ENCODE measurements around the gene CUL4A.

CUL4A gene

GRCh38 chr13:113229161-113229560, 19.7 kb downstream of the CUL4A start (continued):
- TF ChIP-seq GLIS2 (tag by site-specific recombination; IDR thresholded peaks at IDR 0.05) (no peak), ZSCAN4 (tag by site-specific recombination; IDR thresholded peaks at IDR 0.05) (no peak), ZNF132 (tag by site-specific recombination; IDR thresholded peaks at IDR 0.05; ENCODE audit: borderline replicate concordance) (no peak), PRDM6 (tag by site-specific recombination; IDR thresholded peaks at IDR 0.05) (no peak), ZBTB44 (tag by site-specific recombination; IDR thresholded peaks at IDR 0.05) (no peak)

GRCh38 chr13:113229791-113230190, 20.4 kb downstream of the CUL4A start:
- CTCF ChIA-PET, result no interaction called here
- no peak overlapping the region for H3K27ac ChIP-seq (ENCODE audit: extremely low read depth, low read depth, low read length)
- H3K4me1 ChIP-seq (ENCODE audit: control insufficient read depth, insufficient read depth, low read length), result no peaks in the 10 kb centered on the region
- POLR2A ChIA-PET, result no interaction called here
- no peak overlapping the region for H3K4me3 ChIP-seq (ENCODE audit: low read depth, low read length)
- no peaks in the 10 kb centered on the region for H3K9me3 ChIP-seq (ENCODE audit: control insufficient read depth, insufficient read depth, low read depth, low read length)
- peaks cover 0 to 55% of the 10 kb centered on the region in 2 experiments; a peak in 2 of 3 replicates for H3K36me3 ChIP-seq (ENCODE audit: control insufficient read depth in 2 of 2, insufficient read depth in 1 of 2, low read length in 2 of 2)
- no peak for TF ChIP-seq PRDM6 (tag by site-specific recombination; IDR thresholded peaks at IDR 0.05)
- no peak for TF ChIP-seq SP3 (tag by site-specific recombination; IDR thresholded peaks at IDR 0.05)
- no peak for TF ChIP-seq ZNF350 (tag by site-specific recombination; IDR thresholded peaks at IDR 0.05)
- TF ChIP-seq ZNF394 (tag by site-specific recombination; IDR thresholded peaks at IDR 0.05; ENCODE audit: borderline replicate concordance), result no peak
- TF ChIP-seq ZFP41 (tag by site-specific recombination; IDR thresholded peaks at IDR 0.05; ENCODE audit: borderline replicate concordance), result no peak
- no peak for TF ChIP-seq ZNF639 (tag by site-specific recombination; IDR thresholded peaks at IDR 0.05)
- TF ChIP-seq ZNF768 (tag by site-specific recombination; IDR thresholded peaks at IDR 0.05), result no peak
- TF ChIP-seq ZBTB44 (tag by site-specific recombination; IDR thresholded peaks at IDR 0.05), result no peak
- TF ChIP-seq ZNF571 (tag by site-specific recombination; IDR thresholded peaks at IDR 0.05), result no peak
- no peak for TF ChIP-seq ZBTB8A (tag by site-specific recombination; IDR thresholded peaks at IDR 0.05)
- TF ChIP-seq ZBTB11 (tag by site-specific recombination; conservative IDR thresholded peaks at IDR 0.05; ENCODE audit: low read depth), result no peak
- TF ChIP-seq ZNF121 (tag by site-specific recombination; IDR thresholded peaks at IDR 0.05), result no peak
- TF ChIP-seq ZNF404 (tag by site-specific recombination; IDR thresholded peaks at IDR 0.05), result no peak
- TF ChIP-seq ZFP69B (tag by site-specific recombination; IDR thresholded peaks at IDR 0.05), result no peak
- no peak for TF ChIP-seq ZNF354C (tag by site-specific recombination; IDR thresholded peaks at IDR 0.05; ENCODE audit: borderline replicate concordance, low read depth)
- TF ChIP-seq ZNF707 (tag by site-specific recombination; IDR thresholded peaks at IDR 0.05), result no peak
- no peak for TF ChIP-seq ZNF654 (tag by site-specific recombination; IDR thresholded peaks at IDR 0.05; ENCODE audit: low read depth)
- TF ChIP-seq ZBTB1 (tag by site-specific recombination; IDR thresholded peaks at IDR 0.05), result no peak
- TF ChIP-seq ZNF248 (tag by site-specific recombination; IDR thresholded peaks at IDR 0.05), result no peak
